CD4-positive, alpha-beta memory T cell (primary cell): ENCODE data around the gene KIAA0753. TPM values are rescaled to one million over a fixed set of nuclear protein-coding genes. Genes with fewer than 3 reads are reported as not detected.
"Not testable (repeated sequence)": the region's sequence is repeated elsewhere in the genome, so short reads cannot be mapped to it uniquely, and the experiment has no call there.

Experiments
- CTCF ChIA-PET: fragments of 350-600 bp; sonication (Branson Sonifier 250); formaldehyde crosslinking; loops from one replicate; lab custom pipeline; 2021; ENCODE audit warnings: inconsistent platforms; ENCODE audit not compliant: partially characterized antibody; lab: Charles Lee
- POLR2A ChIA-PET: fragments of 350-600 bp; sonication (Branson Sonifier 250); formaldehyde crosslinking; loops from one replicate; lab custom pipeline; 2021; ENCODE audit not compliant: partially characterized antibody; lab: Charles Lee
- DNase-seq, 5 donors: peaks; one replicate each; pipeline versions ENCODE4 v3.0.0 to v3.0.0-alpha.2; 2020 to 2022; ENCODE audit warnings: mixed read lengths in 1 of 5
- H3K27ac ChIP-seq: one replicate; pipeline ENCODE4 v1.7.0; 2013; ENCODE audit warnings: low read depth, low read length
- H3K27me3 ChIP-seq: 2 replicates; pipeline ENCODE4 v1.7.0; 2013; ENCODE audit warnings: mild to moderate bottlenecking, low read length, moderate library complexity; ENCODE audit not compliant: insufficient read depth
- H3K36me3 ChIP-seq: 2 replicates; pipeline ENCODE4 v1.7.0; 2013; ENCODE audit warnings: mild to moderate bottlenecking, low read length, moderate library complexity; ENCODE audit not compliant: insufficient read depth
- H3K4me1 ChIP-seq: 2 replicates; pipeline ENCODE4 v1.7.0; 2013; ENCODE audit warnings: mild to moderate bottlenecking, low read length, moderate library complexity; ENCODE audit not compliant: insufficient read depth
- H3K4me3 ChIP-seq, 2 donors: one replicate each; pipeline ENCODE4 v1.7.0; 2013; ENCODE audit warnings: low read length in 2 of 2, mild to moderate bottlenecking in 1 of 2
- H3K9me3 ChIP-seq, 2 donors: one replicate each; pipeline ENCODE4 v1.7.0; 2013; ENCODE audit warnings: low read length in 2 of 2, control low read depth in 1 of 2; ENCODE audit not compliant: control insufficient read depth in 1 of 2
- H3K27ac Mint-ChIP-seq, 7 donors: one replicate each; pipeline ENCODE4 v1.8.0; 2020 to 2021; ENCODE audit warnings: mixed read lengths in 7 of 7, mild to moderate bottlenecking in 6 of 7, inconsistent platforms in 3 of 7, moderate library complexity in 3 of 7
- H3K27me3 Mint-ChIP-seq, 2 donors: one replicate each; pipeline ENCODE4 v1.8.0; 2020 to 2021; ENCODE audit warnings: mixed read lengths in 2 of 2
- H3K36me3 Mint-ChIP-seq, 2 donors: one replicate each; pipeline ENCODE4 v1.8.0; 2020 to 2021; ENCODE audit warnings: mixed read lengths in 2 of 2, inconsistent platforms in 1 of 2, mild to moderate bottlenecking in 1 of 2
- H3K4me1 Mint-ChIP-seq, 4 donors: one replicate each; pipeline ENCODE4 v1.8.0; 2020 to 2021; ENCODE audit warnings: mixed read lengths in 4 of 4, mild to moderate bottlenecking in 1 of 4
- H3K4me3 Mint-ChIP-seq, 8 donors: one replicate each; pipeline ENCODE4 v1.8.0; 2020 to 2021; ENCODE audit warnings: mixed read lengths in 8 of 8, mild to moderate bottlenecking in 7 of 8, moderate library complexity in 6 of 8, inconsistent platforms in 3 of 8
- H3K9me3 Mint-ChIP-seq, 8 donors: one replicate each; pipeline ENCODE4 v1.8.0; 2020 to 2021; ENCODE audit warnings: mixed read lengths in 8 of 8, mild to moderate bottlenecking in 5 of 8, inconsistent platforms in 3 of 8, moderate library complexity in 1 of 8
- intact Hi-C: fragments of 100-400 bp; cut with micrococcal nuclease; formaldehyde crosslinking; loops from one replicate; pipeline ENCODE4 v1.15.1; 2023
- polyA plus RNA-seq, 2 donors: library from polyadenylated mRNA; unstranded; fragments of 300-500 nt; fragmentation: Illumina TruSeq; gene quantifications; one replicate each; pipeline ENCODE4 v1.2.3, GENCODE V29; 2021
- total RNA-seq, 2 experiments: library from RNA; stranded (reverse); gene quantifications; one replicate each; pipeline ENCODE4 v1.2.3, GENCODE V29; 2021

KIAA0753 gene
- total and polyA plus RNA-seq, 4 experiments from 2014 or later: 1.8 to 18.6 (median 9.5) TPM

- H3K4me3 ChIP-seq: no peak overlapping the region
- Mint-ChIP-seq H3K4me1 (peaks cover 14 to 40% (median 28%) of the 10 kb centered on the region in 4 donors), H3K36me3 (peaks cover 5 to 16% of the 10 kb centered on the region in 2 donors), H3K27ac (peak overlapping the region in 5 of 7 donors; percentile 4 to 86 (median 65)), H3K4me3 (peak overlapping the region in 2 of 8 donors; percentile 15 to 39), H3K9me3 (no peaks in the 10 kb centered on the region), H3K27me3 (no peaks in the 10 kb centered on the region)
- ChIA-PET CTCF (interaction anchor here (1.4 kb wide), 1 partner anchor 182 kb away, joined by 3 read pairs; no protein-coding TSS in a partner anchor), POLR2A (interaction anchor here (1.7 kb wide), 1 partner anchor 20 kb away, joined by 6 read pairs; the partner anchor contains the start of genes KIAA0753 and TXNDC17)
- H3K36me3 ChIP-seq: no peaks in the 10 kb centered on the region
- peaks cover 13% of the 10 kb centered on the region for H3K4me1 ChIP-seq
- H3K9me3 ChIP-seq: no peaks in the 10 kb centered on the region
- no peaks in the 10 kb centered on the region for H3K27me3 ChIP-seq
- no peak overlapping the region for H3K27ac ChIP-seq
- no peak for DNase-seq
- intact Hi-C loops: no loop called here
These were observed 20.4 kb upstream of the KIAA0753 start for GRCh38 chr17:6660805-6661463.

- ChIA-PET CTCF (interaction anchor here (1.4 kb wide), 1 partner anchor 183 kb away, joined by 3 read pairs; no protein-coding TSS in a partner anchor), POLR2A (interaction anchor here (1.7 kb wide), 1 partner anchor 19 kb away, joined by 6 read pairs; the partner anchor contains the start of genes KIAA0753 and TXNDC17)
- Histone ChIP-seq H3K4me3 (no peak overlapping the region), H3K36me3 (no peaks in the 10 kb centered on the region), H3K9me3 (no peaks in the 10 kb centered on the region), H3K4me1 (peaks cover 17% of the 10 kb centered on the region), H3K27me3 (no peaks in the 10 kb centered on the region), H3K27ac (no peak overlapping the region)
- peaks cover 19 to 45% (median 34%) of the 10 kb centered on the region in 4 donors for H3K4me1 Mint-ChIP-seq
- H3K36me3 Mint-ChIP-seq: peaks cover 5 to 14% of the 10 kb centered on the region in 2 donors
- H3K27ac Mint-ChIP-seq: peak overlapping the region in 1 of 7 donors; percentile 86
- intact Hi-C loops: no loop called here
- H3K27me3 Mint-ChIP-seq: no peaks in the 10 kb centered on the region
- DNase-seq: no peak
- H3K9me3 Mint-ChIP-seq: no peaks in the 10 kb centered on the region
- H3K4me3 Mint-ChIP-seq: peak overlapping the region in 2 of 8 donors; percentile 0 to 52
These were observed 19.6 kb upstream of the KIAA0753 start for GRCh38 chr17:6660101-6660500.

- H3K4me1 ChIP-seq: peaks cover 22% of the 10 kb centered on the region
- Mint-ChIP-seq H3K36me3 (peaks cover 5 to 14% of the 10 kb centered on the region in 2 donors), H3K4me1 (peaks cover 21 to 58% (median 44%) of the 10 kb centered on the region in 4 donors), H3K27ac (peak overlapping the region in 4 of 7 donors; percentile 66 to 91 (median 78)), H3K4me3 (peak overlapping the region in 6 of 8 donors; percentile 42 to 96 (median 91))
- H3K9me3 Mint-ChIP-seq, CTCF ChIA-PET, H3K4me3 ChIP-seq, H3K27ac ChIP-seq, H3K27me3 ChIP-seq, POLR2A ChIA-PET, H3K9me3 ChIP-seq, H3K36me3 ChIP-seq, H3K27me3 Mint-ChIP-seq, DNase-seq: not testable (repeated sequence)
- intact Hi-C loops: loop anchor here (10.0 kb wide), 1 partner anchor 214 kb away; the partner anchor contains the start of gene PIMREG
These were observed 17.9 kb upstream of the KIAA0753 start for GRCh38 chr17:6658411-6658810.

GRCh38 chr17:6657633-6658287 is 17.2 kb upstream of the KIAA0753 start:
- ChIA-PET POLR2A (interaction anchor here (0.8 to 1.5 kb wide), 5 partner anchors 9 to 357 kb away, joined by 3 to 30 read pairs (median 3); partner anchors contain the start of genes KIAA0753, TXNDC17 and XAF1), CTCF (interaction anchor here (1.0 kb wide), 1 partner anchor 16 kb away, joined by 3 read pairs; no protein-coding TSS in a partner anchor)
- intact Hi-C loops: loop anchor here (10.0 kb wide), 1 partner anchor 213 kb away; the partner anchor contains the start of gene PIMREG
- Histone ChIP-seq H3K9me3 (no peaks in the 10 kb centered on the region), H3K27me3 (no peaks in the 10 kb centered on the region), H3K27ac (peak overlapping the region; percentile 67), H3K4me1 (peaks cover 28% of the 10 kb centered on the region), H3K36me3 (no peaks in the 10 kb centered on the region), H3K4me3 (peak overlapping the region; percentile 57 to 69)
- Mint-ChIP-seq H3K9me3 (no peaks in the 10 kb centered on the region), H3K4me1 (peaks cover 25 to 62% (median 48%) of the 10 kb centered on the region in 4 donors), H3K27ac (peak overlapping the region; percentile 86 to 96 (median 92)), H3K4me3 (peak overlapping the region; percentile 80 to 96 (median 94)), H3K36me3 (peaks cover 5 to 14% of the 10 kb centered on the region in 2 donors), H3K27me3 (no peaks in the 10 kb centered on the region)
- DNase-seq: no peak

GRCh38 chr17:6656797-6657632 is 16.5 kb upstream of the KIAA0753 start:
- Histone ChIP-seq H3K4me3 (peak overlapping the region; percentile 57 to 69), H3K4me1 (peaks cover 36% of the 10 kb centered on the region), H3K27ac (peak overlapping the region; percentile 67)
- H3K4me1 Mint-ChIP-seq: peaks cover 27 to 70% (median 54%) of the 10 kb centered on the region in 4 donors
- H3K4me3 Mint-ChIP-seq: peak overlapping the region; percentile 80 to 96 (median 94)
- ChIA-PET POLR2A (interaction anchor here (0.8 to 1.5 kb wide), 5 partner anchors 8 to 358 kb away, joined by 3 to 30 read pairs (median 3); partner anchors contain the start of genes KIAA0753, TXNDC17 and XAF1), CTCF (interaction anchor here (1.0 kb wide), 1 partner anchor 15 kb away, joined by 3 read pairs; no protein-coding TSS in a partner anchor)
- H3K36me3 ChIP-seq, H3K9me3 ChIP-seq, H3K27me3 Mint-ChIP-seq, H3K9me3 Mint-ChIP-seq, H3K27me3 ChIP-seq: not testable (repeated sequence)
- intact Hi-C loops: loop anchor here (10.0 kb wide), 1 partner anchor 212 kb away; the partner anchor contains the start of gene PIMREG
- peaks cover 5 to 14% of the 10 kb centered on the region in 2 donors for H3K36me3 Mint-ChIP-seq
- H3K27ac Mint-ChIP-seq: peak overlapping the region; percentile 86 to 96 (median 92)
- DNase-seq: peak; percentile 70 to 78 (median 75)

GRCh38 chr17:6655732-6656361 is 15.3 kb upstream of the KIAA0753 start:
- intact Hi-C loops: loop anchor here (10.0 kb wide), 1 partner anchor 211 kb away; the partner anchor contains the start of gene PIMREG
- H3K9me3 ChIP-seq, H3K36me3 ChIP-seq, H3K27ac ChIP-seq, H3K27me3 ChIP-seq, POLR2A ChIA-PET, H3K9me3 Mint-ChIP-seq, H3K27me3 Mint-ChIP-seq, CTCF ChIA-PET, H3K4me3 ChIP-seq: not testable (repeated sequence)
- H3K4me1 ChIP-seq: peaks cover 40% of the 10 kb centered on the region
- Mint-ChIP-seq H3K4me3 (peak overlapping the region; percentile 79 to 95 (median 86)), H3K4me1 (peaks cover 28 to 71% (median 53%) of the 10 kb centered on the region in 4 donors), H3K36me3 (peaks cover 0 to 15% of the 10 kb centered on the region in 2 donors), H3K27ac (peak overlapping the region in 6 of 7 donors; percentile 19 to 93 (median 71))
- peak in 2 of 5 donors; percentile 11 to 25 for DNase-seq
